ENCODE results near the gene PGP.

DNA sequence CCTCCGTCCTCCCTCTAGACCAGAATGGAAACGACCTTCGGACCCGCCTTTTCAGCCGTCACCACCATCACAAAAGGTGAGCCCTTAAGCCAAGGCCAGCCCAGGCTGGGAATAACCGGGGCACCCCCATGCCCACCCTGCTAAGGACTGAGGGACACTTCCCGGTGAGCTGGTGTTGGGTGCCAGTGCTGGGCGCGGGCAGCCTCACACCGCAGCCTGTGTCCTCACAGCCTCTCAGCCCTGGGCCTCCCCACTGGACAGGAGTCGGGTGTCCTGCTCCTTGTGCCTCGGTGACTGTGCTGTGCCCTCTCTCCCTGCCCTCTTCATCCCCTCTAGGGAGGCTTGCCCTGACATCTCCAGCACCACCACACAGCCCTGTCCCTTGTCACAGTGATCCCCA, 48.8 kb downstream of the PGP start:
- TF ChIP-seq RAD21 (IDR thresholded peaks at IDR 0.05; ENCODE audit: low read depth) (no peak), ZNF274 (IDR thresholded peaks at IDR 0.05; ENCODE audit: low read depth, low read length) (no peak), POLR2AphosphoS5 (IDR thresholded peaks at IDR 0.05; ENCODE audit: low read depth, low read length) (no peak), POLR2A (IDR thresholded peaks at IDR 0.05; ENCODE audit: borderline replicate concordance, extremely low read depth, insufficient read depth, insufficient read length) (no peak)
- TF ChIP-seq, protein P1, sequence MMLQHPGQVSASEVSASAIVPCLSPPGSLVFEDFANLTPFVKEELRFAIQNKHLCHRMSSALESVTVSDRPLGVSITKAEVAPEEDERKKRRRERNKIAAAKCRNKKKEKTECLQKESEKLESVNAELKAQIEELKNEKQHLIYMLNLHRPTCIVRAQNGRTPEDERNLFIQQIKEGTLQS (IDR thresholded peaks at IDR 0.05): no peak
- TF ChIP-seq, protein P2, sequence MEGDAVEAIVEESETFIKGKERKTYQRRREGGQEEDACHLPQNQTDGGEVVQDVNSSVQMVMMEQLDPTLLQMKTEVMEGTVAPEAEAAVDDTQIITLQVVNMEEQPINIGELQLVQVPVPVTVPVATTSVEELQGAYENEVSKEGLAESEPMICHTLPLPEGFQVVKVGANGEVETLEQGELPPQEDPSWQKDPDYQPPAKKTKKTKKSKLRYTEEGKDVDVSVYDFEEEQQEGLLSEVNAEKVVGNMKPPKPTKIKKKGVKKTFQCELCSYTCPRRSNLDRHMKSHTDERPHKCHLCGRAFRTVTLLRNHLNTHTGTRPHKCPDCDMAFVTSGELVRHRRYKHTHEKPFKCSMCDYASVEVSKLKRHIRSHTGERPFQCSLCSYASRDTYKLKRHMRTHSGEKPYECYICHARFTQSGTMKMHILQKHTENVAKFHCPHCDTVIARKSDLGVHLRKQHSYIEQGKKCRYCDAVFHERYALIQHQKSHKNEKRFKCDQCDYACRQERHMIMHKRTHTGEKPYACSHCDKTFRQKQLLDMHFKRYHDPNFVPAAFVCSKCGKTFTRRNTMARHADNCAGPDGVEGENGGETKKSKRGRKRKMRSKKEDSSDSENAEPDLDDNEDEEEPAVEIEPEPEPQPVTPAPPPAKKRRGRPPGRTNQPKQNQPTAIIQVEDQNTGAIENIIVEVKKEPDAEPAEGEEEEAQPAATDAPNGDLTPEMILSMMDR (IDR thresholded peaks at IDR 0.05 in 2 of 3, conservative IDR thresholded peaks at IDR 0.05 in 1 of 3; ENCODE audit: borderline replicate concordance in 1 of 3, insufficient read depth in 1 of 3, low read depth in 2 of 3, low read length in 2 of 3): no peak
- TF ChIP-seq, protein P3, sequence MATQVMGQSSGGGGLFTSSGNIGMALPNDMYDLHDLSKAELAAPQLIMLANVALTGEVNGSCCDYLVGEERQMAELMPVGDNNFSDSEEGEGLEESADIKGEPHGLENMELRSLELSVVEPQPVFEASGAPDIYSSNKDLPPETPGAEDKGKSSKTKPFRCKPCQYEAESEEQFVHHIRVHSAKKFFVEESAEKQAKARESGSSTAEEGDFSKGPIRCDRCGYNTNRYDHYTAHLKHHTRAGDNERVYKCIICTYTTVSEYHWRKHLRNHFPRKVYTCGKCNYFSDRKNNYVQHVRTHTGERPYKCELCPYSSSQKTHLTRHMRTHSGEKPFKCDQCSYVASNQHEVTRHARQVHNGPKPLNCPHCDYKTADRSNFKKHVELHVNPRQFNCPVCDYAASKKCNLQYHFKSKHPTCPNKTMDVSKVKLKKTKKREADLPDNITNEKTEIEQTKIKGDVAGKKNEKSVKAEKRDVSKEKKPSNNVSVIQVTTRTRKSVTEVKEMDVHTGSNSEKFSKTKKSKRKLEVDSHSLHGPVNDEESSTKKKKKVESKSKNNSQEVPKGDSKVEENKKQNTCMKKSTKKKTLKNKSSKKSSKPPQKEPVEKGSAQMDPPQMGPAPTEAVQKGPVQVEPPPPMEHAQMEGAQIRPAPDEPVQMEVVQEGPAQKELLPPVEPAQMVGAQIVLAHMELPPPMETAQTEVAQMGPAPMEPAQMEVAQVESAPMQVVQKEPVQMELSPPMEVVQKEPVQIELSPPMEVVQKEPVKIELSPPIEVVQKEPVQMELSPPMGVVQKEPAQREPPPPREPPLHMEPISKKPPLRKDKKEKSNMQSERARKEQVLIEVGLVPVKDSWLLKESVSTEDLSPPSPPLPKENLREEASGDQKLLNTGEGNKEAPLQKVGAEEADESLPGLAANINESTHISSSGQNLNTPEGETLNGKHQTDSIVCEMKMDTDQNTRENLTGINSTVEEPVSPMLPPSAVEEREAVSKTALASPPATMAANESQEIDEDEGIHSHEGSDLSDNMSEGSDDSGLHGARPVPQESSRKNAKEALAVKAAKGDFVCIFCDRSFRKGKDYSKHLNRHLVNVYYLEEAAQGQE (IDR thresholded peaks at IDR 0.05; ENCODE audit: low read depth): no peak
- TF ChIP-seq, protein P4, sequence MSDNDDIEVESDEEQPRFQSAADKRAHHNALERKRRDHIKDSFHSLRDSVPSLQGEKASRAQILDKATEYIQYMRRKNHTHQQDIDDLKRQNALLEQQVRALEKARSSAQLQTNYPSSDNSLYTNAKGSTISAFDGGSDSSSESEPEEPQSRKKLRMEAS (IDR thresholded peaks at IDR 0.05): no peak
